ENCODE results near the gene PCGF3. TPM values are rescaled to one million over a fixed set of nuclear protein-coding genes. Genes with fewer than 3 reads are reported as not detected.
"Not testable (repeated sequence)": the region's sequence is repeated elsewhere in the genome, so short reads cannot be mapped to it uniquely, and the experiment has no call there.

The PCGF3 gene
- total RNA-seq, 1 donor from 2014 or later = 24.3 TPM

- no peak for DNase-seq (ENCODE audit: low spot score)
- intact Hi-C loops (cut with DNase I) = no loop called here
These were observed 44.4 kb downstream of the PCGF3 start for GRCh38 chr4:749698-750666.

DNA sequence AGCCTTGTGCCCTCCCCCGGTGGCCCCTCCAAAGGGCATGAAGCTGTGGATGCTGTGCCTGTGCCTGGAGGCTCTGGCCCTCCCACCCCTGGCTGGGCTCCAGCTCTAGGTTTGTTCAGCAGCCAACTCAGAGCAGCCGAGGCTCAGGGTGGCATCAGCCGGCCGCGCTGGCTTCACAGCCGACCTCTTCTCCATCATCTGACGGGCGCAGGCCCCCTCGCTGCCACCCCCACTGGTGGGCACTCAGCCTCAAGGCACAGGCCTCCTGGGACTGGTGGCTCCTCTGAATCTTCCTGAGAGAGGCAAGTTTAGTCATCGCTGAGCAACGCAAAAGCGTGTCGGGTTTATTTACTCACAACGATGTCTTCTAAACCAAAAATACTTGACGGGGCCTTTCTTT, 46.0 kb downstream of the PCGF3 start:
- no peak for DNase-seq (ENCODE audit: low spot score)
- intact Hi-C loops (cut with DNase I) = no loop called here

DNA sequence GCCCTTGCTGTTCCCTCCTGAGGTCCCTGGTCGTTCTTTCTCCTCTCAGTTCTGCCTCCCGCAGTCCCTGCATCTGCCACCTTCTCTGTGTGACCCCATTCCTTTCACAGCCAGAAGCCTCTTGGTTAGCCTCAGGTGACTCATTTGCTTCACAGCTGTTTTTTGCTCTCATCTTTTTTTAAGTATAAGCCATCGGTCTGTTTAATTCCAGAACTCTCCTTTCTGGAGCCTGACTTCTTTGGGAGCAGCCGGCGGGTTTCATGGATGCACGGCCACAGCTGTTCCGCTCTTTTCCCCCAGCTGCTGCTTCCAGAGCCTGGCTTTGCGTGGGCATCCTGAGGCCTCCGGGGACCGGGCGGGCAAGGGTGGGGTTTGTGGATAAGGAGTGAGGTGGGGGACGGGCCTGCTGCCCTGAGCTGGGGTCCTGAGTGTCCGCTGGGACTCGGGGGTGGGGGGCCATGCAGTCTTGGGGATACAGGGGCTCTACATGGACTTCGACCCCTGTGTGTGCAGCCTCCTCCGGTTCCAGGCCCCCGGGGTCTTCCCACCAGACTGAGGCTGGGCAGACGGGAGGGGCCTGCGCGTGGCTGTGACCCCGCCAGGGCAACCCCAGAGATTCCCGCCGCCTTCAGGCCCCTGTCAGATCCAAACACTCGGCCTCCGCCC, 46.7 kb downstream of the PCGF3 start:
- DNase-seq (ENCODE audit: low spot score) = no peak
- intact Hi-C loops (cut with DNase I) = no loop called here

DNA sequence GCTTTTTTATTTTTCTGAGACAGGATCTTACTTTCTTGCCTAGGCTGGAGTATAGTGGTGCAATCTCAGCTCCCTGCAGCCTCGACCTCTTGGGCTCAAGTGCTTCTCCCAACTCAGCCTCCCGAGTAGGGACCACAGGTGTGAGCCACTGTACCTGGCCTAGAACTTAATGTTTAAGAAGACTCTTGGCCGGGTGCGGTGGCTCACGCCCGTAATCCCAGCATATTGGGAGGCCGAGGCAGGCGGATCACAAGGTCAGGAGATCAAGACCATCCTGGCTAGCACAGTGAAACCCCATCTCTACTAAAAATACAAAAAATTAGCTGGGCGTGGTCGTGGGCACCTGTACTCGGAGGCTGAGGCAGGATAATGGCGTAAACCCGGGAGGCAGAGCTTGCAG, 47.6 kb downstream of the PCGF3 start:
- DNase-seq (ENCODE audit: low spot score); intact Hi-C loops (cut with DNase I): not testable (repeated sequence)

GRCh38 chr4:754221-755120, 48.8 kb downstream of the PCGF3 start:
- intact Hi-C loops (cut with DNase I) = no loop called here
- DNase-seq (ENCODE audit: low spot score) = no peak

- intact Hi-C loops (cut with DNase I) = no loop called here
- DNase-seq (ENCODE audit: low spot score) = no peak
These were observed 51.5 kb downstream of the PCGF3 start for GRCh38 chr4:757111-757510.

GRCh38 chr4:759810-760209, 54.2 kb downstream of the PCGF3 start:
- DNase-seq (ENCODE audit: low spot score); intact Hi-C loops (cut with DNase I): not testable (repeated sequence)

GRCh38 chr4:760616-761015, 55.0 kb downstream of the PCGF3 start:
- intact Hi-C loops (cut with DNase I) = no loop called here
- no peak for DNase-seq (ENCODE audit: low spot score)

GRCh38 chr4:761086-761485, 55.5 kb downstream of the PCGF3 start:
- intact Hi-C loops (cut with DNase I) = no loop called here
- no peak for DNase-seq (ENCODE audit: low spot score)

DNA sequence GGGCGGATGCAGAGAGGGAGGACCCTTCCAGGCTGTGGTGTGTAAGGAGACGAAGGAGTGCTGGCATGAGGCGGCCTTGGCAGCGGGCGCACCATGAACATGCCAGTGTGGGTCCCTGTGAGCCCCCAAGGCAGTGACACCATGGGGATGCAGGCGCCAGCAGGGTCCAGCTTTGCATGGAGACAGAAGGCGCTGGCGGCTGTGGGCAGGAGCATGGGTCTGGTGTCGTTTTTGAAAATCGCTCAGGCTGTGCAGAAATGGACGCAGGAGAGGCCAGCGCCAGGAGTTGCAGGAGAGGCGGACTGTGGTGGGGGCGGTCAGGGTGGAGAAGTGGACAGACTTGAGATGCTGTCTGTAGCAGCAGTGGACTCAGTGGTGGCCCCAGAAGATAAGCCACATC, 56.1 kb downstream of the PCGF3 start:
- no peak for DNase-seq (ENCODE audit: low spot score)
- intact Hi-C loops (cut with DNase I) = no loop called here

DNA sequence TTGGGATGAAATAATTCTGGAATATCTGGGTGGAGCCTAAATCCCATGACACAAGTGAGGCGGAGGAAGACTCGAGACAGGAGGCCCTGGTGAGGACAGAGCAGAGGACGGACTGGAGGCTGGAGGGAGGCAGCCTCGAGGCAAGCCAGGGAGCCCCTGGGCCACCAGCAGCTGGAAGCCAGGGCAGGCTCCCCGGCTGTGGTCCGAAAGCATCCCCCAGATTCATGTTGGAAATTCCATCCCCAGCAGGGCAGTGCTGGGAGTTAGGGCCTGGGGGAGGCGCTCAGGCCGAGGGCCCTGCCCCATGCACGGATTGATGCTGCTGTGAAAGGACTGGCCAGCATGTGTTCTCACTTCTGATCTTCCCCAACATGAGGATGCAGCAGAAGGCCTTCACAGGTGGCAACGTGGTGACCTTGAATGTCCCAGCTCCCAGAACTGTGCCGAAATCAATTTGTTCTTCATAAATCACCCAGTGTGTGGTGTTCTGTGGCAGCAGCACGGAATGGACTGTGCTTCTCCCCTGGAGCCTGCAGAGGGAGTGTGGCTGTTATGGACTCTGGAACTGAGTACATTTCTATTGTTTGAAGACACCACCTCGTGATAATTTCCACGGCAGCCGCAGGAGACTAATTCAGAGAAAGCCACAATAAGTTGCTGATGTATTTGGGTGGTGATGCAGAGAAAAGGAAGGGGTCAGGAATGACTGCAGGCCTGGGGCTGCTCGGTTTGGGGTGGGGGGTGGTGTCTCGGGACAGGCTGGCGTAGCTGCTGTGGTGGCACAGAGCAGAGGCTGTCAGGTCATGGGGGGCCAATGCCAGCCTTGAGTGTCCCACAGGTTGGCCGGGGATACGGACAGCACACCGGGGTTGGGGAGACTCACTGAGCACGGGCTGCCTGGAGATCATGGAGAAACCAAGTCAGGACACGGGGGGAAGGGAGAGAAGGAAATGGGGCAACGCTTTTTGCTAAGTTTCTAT, 56.9 kb downstream of the PCGF3 start:
- intact Hi-C loops (cut with DNase I) = no loop called here
- DNase-seq (ENCODE audit: low spot score) = no peak

- no peak for DNase-seq (ENCODE audit: low spot score)
- intact Hi-C loops (cut with DNase I) = no loop called here
These were observed 57.7 kb downstream of the PCGF3 start for GRCh38 chr4:763191-763810.

GRCh38 chr4:763922-764321, 58.3 kb downstream of the PCGF3 start:
- DNase-seq (ENCODE audit: low spot score) = no peak
- intact Hi-C loops (cut with DNase I) = no loop called here

DNA sequence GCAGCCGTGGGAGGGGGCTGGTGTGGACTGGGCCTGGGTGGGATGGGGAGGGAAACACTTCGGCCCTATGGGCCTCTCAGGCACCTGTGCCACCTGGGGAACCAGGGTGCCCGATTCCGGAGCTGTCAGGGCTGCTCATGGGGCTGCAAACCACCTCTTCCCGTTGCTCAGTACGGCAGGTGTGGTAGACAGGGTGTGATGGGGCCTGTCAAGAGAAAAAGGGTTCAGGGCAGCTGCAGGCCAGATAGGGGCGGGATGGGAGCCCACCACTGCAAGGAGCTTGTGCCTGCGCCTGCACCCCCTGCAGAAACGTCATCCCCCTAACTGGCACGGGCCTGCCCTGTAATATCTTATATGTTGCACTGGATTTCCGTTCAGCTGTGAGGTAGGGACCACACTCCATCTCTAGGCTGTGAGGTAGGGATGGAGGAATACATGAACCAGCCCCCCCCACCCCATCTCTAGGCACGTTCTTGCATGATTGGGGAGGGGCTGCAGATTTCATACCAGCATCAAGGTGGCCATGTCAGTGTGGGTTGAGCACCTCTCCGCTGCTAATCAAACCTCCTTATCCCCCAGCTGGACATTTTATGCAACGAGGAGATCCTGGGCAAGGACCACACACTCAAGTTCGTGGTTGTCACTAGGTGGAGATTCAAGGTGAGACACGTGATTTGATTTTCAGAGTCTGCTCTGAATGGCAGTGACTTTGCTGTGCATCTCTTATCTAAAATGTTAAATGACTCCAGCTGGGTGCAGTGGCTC, 59.0 kb downstream of the PCGF3 start:
- no peak for DNase-seq (ENCODE audit: low spot score)
- intact Hi-C loops (cut with DNase I) = no loop called here

GRCh38 chr4:766152-766515, 60.5 kb downstream of the PCGF3 start:
- intact Hi-C loops (cut with DNase I) = no loop called here
- no peak for DNase-seq (ENCODE audit: low spot score)

DNA sequence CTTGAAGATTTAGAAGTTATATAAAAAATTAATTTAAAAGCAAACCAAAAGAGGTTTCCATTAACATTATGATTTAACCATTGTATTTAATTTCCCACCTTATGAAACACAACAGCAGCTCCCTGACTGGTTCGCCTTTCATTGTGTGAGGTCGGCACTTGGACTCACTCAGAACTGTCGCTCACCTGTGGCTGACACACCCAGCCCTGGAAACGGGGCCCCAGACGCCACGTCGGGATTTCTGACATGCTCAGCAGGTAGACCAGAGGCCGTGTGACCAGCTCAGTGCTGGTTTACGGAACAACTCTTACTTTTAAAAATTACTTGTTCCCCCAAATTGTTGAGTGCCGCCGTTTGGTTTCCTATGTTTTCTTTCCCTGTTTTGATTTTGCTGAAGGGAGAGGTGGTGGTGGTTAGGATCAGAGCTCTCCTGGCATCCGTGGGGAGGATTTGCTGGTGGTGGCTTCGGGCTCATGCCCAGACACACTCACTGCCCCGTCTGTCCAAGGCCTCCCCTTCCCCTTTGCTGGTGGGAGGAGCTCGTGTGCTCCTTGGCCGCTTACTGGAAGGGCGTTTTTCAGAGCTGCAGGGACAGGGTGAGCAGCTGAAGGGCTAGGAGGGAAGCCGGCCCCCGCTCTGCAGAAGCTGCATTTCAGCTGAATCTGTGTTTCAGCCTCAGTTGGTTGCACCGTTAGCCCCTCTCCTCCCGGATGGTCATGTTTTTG, 61.1 kb downstream of the PCGF3 start:
- intact Hi-C loops (cut with DNase I) = no loop called here
- DNase-seq (ENCODE audit: low spot score) = no peak

- intact Hi-C loops (cut with DNase I) = no loop called here
- no peak for DNase-seq (ENCODE audit: low spot score)
These were observed 62.4 kb downstream of the PCGF3 start for GRCh38 chr4:768076-768475.

Data from cardiac septum (tissue), 1 donor.